GM12865 (cell line): ENCODE data around the gene GRIN3A.

Source experiments
- DNase-seq: peaks from one replicate; pipeline ENCODE4 v3.0.0; 2010; ENCODE audit warnings: low read depth
- H3K4me3 ChIP-seq: 2 replicates; pipeline ENCODE4 v1.5.1; 2011; ENCODE audit warnings: mild to moderate bottlenecking, low read depth, low read length, control low read depth
- TF ChIP-seq, protein P1 (sequence below): IDR thresholded peaks from 2 replicates; pipeline ENCODE4 v1.5.1; 2011; ENCODE audit warnings: low read length, control low read depth, low read depth, inconsistent platforms; ENCODE audit not compliant: insufficient read depth; ENCODE audit errors: missing control alignments

Gene GRIN3A

DNA sequence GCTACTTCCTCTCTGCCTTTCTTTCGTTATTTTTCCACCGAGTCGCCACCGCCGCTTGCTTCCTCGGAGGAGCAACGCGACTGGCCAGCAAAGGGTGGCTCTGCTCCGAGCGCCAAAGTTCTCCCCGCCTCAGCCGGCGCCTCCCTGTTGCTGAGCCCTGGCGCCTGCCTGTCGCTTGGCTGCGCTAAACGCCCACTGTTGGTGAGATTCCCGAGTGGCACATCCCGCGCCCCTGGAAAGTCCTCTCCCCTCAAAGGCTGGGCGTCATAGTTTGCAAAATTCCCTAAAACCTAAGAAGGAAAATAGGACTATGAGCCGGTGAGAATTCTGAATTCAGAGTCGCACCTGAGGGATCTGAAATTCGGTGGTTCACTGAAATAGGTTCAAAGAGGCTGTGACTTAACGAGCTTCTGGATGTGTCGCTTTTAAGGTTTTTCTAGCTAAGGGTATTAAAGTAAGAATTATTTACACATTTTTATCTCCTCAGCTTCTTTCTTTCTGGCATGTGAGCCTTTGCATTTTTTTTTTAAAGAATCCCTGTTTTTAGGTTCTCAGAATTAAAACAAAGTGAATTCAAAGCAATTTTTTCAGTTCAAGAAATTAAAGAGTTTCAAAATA is at the start of gene GRIN3A:
TSS of gene GRIN3A (minus strand) at position 82 of the 618 bp plus-strand sequence. CDS start 668 bp downstream, outside the sequence.
- no peak within 1 kb of the TSS for H3K4me3 ChIP-seq
- TF ChIP-seq, protein P1, sequence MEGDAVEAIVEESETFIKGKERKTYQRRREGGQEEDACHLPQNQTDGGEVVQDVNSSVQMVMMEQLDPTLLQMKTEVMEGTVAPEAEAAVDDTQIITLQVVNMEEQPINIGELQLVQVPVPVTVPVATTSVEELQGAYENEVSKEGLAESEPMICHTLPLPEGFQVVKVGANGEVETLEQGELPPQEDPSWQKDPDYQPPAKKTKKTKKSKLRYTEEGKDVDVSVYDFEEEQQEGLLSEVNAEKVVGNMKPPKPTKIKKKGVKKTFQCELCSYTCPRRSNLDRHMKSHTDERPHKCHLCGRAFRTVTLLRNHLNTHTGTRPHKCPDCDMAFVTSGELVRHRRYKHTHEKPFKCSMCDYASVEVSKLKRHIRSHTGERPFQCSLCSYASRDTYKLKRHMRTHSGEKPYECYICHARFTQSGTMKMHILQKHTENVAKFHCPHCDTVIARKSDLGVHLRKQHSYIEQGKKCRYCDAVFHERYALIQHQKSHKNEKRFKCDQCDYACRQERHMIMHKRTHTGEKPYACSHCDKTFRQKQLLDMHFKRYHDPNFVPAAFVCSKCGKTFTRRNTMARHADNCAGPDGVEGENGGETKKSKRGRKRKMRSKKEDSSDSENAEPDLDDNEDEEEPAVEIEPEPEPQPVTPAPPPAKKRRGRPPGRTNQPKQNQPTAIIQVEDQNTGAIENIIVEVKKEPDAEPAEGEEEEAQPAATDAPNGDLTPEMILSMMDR: no peak
- no peak for DNase-seq

DNA sequence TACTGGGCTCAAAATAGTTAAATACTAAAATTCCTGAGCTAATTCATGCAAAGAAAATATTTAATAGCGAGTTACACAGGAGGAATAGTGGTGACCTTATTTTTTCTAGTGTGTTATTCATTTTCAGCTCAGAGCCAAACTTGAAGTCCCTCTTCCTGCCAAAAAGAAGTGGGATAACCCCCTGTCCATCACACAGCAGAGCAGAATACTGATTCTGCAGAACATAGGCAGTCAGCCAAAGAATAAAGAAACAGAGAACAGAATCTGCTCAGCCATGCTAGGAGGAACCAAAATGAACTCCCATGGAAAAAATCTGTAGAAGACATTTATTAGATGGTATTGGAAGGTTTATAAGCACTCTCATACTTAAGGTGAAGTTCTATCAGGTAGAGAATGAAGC is 49.4 kb upstream of the GRIN3A start:
- no peak for DNase-seq
- TF ChIP-seq, protein P1: no peak
- no peak overlapping the region for H3K4me3 ChIP-seq

DNA sequence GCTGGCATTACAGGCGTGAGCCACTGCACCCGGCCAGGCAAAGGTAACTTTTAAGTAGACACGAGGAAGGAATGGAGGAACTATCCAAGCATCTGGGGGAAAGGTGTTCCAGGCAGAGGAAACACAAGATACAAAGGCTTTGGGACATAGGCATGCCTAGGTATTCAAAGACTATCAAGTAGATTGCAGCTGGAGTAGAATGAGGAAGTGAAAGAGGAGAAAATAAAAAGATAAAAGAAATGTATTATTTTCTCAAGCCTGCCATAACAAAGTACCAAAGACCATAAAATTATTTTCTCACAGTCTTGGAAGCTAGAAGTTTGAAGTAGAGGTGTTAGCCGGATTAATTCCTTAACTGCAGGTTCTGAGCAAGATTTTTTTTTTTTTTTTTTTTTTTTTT is 39.9 kb upstream of the GRIN3A start:
- no peak overlapping the region for H3K4me3 ChIP-seq
- DNase-seq: no peak
- TF ChIP-seq, protein P1: no peak

DNA sequence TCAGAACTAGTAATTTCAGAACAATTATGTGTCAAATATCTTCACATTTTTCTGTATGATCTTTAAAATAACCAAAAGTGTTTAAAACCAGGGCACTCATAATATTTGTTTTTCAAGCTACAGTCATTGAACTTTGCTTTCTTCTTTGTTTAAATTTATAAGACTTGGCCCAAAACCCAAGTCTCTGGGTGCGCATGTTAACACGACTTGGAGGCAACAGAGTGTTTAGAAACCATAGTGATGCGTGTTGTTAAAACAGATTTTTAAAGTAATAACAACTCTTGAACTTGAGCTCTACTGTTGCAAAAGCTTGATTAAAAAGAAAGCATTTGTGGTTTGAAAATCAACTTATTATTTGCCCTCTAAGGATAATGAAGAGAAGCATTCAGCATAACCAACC is 26.0 kb upstream of the GRIN3A start:
- no peak overlapping the region for H3K4me3 ChIP-seq
- DNase-seq: no peak
- TF ChIP-seq, protein P1: no peak

DNA sequence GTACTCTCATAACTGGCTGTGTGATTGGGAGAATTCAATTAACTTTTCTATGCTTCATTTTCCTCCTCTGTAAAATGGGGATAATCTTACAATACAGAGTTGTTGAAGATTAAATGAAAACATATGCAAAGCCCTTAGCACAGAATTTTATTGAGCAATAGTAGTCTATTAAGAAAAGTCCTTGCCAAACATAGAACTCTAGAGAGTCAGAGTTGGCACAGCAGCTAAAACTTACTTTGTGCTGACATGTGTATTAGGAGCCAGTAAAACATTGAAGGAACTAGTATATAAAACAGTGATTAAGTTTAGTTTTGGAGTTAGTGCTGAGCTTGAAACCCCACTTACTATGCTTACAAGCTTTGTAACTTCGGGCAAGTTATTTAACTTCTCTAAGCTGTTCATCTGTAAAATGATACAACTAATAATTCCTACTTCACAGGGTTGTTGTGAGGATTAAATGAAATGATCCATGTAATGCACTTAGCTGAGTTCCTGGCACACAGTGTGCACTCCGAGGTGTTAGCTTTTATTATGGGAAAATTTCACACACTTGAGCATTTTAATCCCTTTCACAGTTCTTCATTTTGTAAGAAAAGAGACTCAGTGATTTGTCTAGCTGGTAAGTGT is 20.0 kb upstream of the GRIN3A start:
- no peak for DNase-seq
- H3K4me3 ChIP-seq: no peak overlapping the region
- TF ChIP-seq, protein P1: no peak

DNA sequence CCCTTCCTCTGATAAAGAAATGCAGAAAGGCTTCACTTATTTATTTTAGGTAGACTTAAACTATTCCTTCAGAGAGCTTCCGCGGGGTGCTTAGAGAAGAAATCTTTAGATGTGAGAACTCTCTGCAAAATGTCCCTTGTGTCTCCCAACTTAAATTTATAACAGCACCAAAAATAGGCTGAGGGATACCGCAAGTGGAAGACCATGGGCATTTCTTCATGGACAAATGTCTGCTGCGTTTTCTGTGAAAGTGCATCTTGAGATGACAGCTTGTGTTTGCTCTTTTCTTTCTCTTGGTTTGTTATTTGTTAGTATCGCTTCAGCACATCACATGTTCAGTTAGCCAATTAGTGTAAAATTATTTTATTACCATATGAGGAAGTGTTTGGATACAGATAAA is 15.3 kb upstream of the GRIN3A start:
- TF ChIP-seq, protein P1: no peak
- H3K4me3 ChIP-seq: no peak overlapping the region
- no peak for DNase-seq

DNA sequence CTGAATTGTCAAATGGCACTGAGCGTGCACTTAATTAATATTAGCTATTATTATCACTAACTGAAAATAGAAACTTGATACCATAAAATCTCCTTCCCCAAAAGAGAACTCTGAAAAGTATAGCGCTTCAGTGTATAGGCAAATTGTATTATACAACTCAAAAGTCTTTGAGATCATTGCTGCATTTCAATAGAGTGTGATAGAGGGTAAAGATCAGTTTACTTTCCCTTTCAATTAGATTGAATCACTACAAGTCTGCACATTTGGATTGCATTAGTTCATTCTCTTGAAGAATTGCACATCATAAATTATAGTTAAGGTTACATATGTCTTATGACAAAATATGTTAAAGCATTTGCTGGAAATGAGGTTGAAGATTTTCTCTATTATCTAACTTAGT is 13.4 kb upstream of the GRIN3A start:
- TF ChIP-seq, protein P1: no peak
- no peak for DNase-seq

More for the DNA sequence above, 13.4 kb upstream of the GRIN3A start:
- H3K4me3 ChIP-seq: no peak overlapping the region
